HG02678 (cell line): ENCODE results near the gene SMAD6.
"Not testable (repeated sequence)": the region's sequence is repeated elsewhere in the genome, so short reads cannot be mapped to it uniquely, and the experiment has no call there.

Experiments
- ATAC-seq: cut with Tn5 transposase; IDR thresholded peaks from one replicate; pipeline ENCODE4 v1.9.1; 2021; ENCODE audit warnings: mild to moderate bottlenecking, moderate library complexity; ENCODE audit not compliant: unreplicated experiment

SMAD6 gene

DNA sequence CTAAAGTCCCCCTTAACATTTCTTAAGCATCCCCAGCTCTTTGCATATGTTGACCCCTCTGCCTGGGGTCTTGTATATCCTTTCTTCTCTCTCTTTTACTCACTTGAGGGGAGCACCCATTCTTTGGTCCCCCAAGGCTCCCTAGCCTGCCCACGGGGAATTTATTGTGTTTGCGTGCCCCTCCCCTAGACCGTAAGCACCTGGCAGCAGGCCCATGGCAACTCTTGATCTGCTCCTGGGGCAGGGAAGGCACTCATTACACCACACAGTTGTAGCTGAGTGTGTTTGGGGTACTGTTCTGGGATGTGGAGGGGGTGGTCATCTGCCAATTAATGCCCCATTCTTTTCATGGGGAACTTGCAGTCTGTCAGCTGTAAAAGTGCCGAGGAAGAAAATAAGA lies 27.3 kb upstream of the SMAD6 start:
- no peak for ATAC-seq

DNA sequence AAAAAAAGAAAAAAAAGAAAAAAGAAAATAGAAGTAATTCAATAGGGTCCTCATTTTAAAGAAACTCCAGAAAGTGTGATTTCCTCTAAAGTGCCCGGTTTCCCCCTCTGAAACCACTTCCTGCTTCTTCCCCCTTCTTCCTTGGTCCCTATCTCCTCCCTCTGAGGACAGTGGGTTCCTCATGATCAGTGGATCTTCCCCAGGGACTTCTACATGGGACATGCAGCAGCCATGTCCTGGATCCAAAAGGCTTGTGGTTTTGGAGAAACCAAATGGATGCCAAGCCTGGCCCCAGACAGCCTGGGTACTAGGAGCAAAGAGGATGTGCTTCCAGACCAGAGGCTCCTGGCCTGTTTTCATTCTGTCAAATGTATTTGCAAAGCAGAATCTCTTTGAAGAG lies 26.6 kb upstream of the SMAD6 start:
- ATAC-seq = no peak

DNA sequence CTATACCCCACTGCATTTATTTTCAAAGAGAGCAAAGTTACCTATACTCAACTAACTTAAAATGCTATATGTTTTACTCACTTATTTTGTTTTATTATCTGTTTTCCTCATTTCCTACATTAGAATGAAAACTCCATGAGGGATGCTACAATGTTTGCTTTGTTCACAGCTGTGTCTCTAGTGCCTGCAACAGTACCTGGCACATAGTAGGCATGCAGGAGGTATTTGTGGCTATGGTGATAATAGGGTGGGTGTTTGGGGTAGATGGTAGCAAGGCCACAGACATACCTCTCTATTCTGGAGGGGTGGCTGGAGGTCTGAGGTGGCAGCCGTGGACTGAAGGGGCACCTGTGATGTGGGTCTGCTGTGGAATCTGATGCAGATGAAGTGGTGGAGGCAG lies 24.7 kb upstream of the SMAD6 start:
- ATAC-seq = no peak

DNA sequence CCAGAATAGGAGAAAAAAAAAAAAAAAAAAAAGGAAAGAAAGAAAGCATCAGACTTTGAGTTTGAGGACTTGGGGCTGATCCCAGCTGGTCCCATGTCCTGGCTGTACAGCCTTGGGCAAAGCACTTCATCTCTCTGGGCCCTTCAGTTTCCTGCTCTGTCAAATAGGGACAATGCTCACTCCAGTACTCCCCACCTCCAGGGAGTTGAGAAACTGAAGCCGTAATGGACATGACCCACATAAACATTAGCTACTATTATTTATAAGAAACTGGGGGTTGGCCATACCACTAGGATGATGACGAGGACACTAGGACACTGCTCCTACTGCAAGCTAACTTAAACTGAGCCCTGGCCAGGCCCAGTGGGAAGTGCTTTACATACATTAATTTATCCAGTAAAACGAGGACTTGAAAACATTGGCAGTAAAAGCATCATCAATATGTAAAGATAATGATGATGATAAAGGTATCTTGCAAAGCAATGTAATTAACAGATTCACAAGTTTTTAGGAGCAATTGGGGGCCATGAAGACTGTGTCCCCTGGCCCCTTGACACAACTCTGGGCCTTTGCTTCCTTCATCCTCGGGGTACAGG lies 22.9 kb upstream of the SMAD6 start:
- ATAC-seq = no peak

- ATAC-seq = no peak
Observed at GRCh38 chr15:66679657-66680108, 22.4 kb upstream of the SMAD6 start.

DNA sequence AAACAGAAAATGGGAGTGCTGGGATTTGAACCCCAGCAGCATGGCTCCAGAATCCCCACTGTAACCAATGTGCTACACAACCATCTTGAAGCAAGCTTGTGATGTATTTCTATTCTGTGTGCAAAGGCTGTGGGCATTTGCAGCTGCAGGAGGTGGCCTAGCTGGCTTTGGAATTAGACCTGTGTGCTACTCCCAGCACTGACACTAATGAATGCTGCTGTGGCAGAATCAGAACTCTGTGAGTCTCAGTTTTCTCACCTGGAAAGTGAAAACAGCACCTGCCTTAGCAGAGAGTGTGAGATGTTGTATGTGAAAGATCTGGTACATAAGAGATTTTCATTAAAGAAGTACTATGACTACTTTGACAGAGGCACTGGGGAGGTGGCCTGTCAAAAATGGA lies 21.5 kb upstream of the SMAD6 start:
- ATAC-seq = no peak

DNA sequence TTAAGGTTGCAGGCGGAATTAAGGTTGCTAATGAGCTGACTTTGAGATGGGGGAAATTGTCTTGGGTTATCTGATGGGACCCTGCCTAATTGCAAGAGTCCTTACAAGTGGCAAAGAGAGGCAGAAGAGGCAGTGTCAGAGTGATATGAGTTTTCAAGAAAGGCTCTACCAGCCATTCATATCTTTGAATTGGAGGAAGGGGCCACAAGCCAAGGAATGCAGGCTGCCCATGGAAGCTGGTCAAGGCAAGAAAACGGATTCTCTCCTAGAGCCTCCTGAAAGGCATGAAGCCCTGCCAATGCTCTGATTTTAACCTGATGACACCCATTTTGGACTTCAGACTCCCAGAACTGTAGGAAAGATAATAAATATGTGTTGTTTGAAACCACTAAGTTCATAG lies 20.6 kb upstream of the SMAD6 start:
- ATAC-seq = no peak

DNA sequence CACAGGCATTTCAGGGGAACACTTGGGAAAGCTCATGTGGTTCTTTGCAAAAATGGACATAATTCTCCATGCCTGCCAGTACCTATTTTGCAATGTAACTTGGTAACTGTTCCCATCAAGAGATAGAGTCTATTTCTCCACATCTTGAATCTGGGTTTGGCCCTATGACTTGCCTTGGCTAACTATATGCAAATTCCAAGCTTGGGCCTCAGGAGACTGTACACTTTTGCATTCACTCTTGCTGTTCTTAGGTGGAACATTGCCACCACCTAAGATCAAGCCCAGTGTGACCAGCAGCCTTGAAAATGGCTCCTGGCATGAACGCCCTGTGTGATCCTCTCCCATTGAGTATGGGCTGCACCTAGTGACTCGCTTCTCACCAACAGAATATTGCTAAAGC lies 19.8 kb upstream of the SMAD6 start:
- ATAC-seq = no peak

DNA sequence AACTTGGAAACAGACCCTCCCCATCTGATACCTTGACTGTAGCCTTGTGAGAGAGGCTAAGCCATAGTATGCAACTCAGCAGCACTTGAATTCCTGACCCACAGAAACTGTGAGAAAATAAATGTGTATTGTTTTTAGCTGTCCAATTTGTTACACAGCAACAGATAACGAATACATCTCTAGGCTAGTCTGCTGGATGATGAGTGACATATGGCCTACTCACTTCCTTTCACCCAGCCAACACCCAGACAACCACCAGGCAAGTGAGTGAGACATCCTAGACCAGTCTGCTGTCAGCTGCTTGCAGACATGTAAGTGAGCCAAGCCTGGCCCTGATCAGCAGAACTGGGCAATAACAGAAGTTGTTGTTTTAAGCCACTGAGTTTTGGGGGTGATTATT lies 19.2 kb upstream of the SMAD6 start:
- ATAC-seq = no peak

- no peak for ATAC-seq
Observed at GRCh38 chr15:66684136-66684681, 17.8 kb upstream of the SMAD6 start.

- no peak for ATAC-seq
Observed at GRCh38 chr15:66685638-66686150, 16.3 kb upstream of the SMAD6 start.

GRCh38 chr15:66690912-66691311 lies 11.1 kb upstream of the SMAD6 start:
- not testable (repeated sequence) for ATAC-seq

DNA sequence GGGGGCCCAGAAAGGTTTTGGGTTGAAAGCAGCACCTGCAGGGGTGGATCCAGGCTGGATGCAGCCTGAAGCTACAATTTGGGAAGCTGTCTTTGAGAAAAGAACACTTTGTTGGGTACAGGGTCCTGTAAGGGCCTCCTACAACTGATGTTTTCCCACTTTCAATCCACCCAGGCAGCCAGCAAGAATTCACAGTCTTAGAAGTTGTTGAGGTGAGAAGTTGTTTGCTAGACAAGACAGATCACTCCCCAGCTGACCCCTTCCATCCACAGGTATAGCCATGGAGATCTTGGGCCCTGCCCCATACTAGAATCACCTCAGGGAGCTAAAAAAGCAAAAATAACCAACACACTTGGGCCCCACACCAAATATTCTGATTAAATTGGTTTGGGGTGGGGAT lies 10.3 kb upstream of the SMAD6 start:
- no peak for ATAC-seq

DNA sequence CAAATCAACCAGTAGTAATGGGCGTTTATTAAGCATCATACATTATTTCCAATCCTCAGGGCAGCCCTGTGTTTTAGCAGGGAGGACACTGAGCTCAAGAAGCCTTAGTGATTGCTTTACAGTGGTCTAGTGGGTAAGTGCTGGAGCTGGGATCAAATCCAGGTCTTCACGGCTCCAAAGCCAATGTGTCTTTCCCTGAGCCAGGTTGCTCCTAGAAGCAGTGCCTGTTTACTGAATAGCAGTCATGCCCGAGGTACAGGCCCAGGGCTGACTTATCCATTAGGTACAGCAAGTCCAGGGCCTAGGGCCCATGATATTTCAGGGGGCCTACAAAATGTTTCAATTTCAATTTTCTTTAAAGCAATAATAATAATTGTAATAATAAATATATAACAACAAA lies 9.6 kb upstream of the SMAD6 start:
- no peak for ATAC-seq

DNA sequence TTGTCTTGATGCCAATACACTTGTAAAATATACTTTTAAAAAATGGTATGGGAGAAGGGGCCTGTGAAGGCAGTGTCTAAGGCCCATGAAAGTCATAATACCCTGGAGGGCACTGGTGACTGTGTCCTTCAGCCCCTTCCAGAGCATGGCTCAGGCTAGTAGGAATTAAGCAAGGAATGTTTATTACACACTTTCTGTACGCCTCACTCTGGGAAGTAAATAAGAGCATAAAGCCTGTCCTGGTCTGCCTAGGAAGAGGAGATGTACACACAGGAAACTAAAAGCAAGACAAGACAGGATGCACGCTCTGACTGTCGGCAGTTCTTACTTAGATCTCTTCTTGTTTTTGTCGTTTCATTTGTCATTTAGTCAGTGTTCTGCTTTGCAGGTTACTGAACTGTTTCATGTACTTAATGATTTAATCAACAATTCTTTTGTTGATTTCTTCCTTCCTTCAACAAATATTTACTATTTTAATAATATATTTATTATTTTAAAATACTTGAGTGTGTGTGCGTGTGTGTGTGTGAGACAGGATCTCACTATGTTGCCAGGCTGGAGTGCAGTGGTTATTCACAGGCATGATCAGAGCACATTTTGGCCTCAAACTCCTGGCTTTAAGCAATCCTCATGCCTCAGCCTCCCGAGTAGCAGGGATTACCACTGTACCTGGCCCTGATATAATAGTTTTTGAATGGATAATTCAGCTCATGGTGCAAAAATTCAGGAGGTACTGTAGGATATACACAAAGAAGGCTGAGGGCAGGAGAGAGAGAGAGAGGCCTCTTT lies 9.0 kb upstream of the SMAD6 start:
- no peak for ATAC-seq

DNA sequence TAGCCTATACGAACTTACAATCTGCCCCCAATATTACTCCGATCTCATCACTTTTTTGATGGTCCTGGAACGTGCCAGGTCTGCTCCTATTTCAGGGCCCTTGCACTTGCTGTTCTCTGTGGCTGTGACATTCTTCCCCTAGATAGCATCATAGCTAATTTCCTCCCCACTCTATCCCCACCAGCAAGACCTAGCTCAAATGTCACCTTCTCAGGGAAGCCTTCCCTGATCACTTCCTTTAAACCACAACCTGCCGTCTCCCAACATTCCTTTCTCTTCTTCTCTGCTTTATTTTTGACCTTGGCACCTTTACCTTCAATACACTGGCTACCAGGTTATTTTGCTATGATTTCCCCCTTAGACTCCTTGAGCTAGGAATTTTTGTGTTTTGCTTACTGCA lies 5.3 kb upstream of the SMAD6 start:
- no peak for ATAC-seq

DNA sequence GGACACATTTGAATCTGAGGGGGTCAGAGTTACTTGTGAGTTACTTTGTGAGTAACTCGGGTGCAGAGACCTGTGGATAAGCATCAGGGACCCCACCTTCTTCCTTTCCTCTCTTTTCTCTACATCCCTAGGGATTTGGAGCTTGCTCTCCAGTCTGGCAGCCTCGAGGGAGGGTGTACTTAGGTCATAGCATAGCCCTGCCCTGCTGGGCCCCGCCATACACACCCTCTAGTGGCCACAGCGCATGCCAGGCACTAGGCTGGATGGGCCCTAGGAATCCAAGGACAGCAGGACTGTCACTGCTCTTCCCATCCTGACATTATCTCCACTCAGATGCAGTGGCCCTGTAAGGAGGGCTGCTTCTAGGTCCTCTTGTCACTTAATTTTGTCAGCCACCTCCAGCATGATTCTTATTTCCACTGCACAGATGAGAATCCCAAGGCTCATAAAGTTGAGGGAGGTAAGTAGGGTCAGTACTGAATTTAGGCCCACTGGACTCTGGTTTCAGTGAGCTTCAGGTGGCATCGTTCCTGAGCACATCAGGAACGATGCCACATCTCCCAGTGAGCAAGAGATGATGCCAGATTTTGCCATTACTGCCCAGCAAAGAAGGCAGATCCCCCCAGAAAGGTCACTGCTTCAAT lies 3.6 kb upstream of the SMAD6 start:
- no peak for ATAC-seq

DNA sequence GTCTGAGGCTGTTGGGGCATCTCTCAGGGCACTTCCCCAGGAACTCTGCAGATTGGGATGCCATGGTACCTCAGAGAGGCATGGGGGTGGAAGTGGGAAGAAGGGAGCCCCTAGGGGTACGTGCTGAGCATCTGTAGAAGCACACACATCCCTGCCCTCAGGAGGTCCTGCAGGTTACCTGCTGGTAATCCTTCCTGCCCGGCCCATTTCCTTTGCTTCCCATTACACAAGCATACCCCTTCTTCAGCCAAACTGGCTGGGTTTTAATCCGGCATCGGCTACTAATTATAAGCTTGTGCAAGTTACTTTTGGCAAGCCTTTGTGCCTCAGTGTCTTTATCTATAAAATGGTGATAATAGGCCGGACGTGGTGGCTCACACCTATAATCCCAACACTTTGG lies 3.1 kb upstream of the SMAD6 start:
- ATAC-seq = no peak

DNA sequence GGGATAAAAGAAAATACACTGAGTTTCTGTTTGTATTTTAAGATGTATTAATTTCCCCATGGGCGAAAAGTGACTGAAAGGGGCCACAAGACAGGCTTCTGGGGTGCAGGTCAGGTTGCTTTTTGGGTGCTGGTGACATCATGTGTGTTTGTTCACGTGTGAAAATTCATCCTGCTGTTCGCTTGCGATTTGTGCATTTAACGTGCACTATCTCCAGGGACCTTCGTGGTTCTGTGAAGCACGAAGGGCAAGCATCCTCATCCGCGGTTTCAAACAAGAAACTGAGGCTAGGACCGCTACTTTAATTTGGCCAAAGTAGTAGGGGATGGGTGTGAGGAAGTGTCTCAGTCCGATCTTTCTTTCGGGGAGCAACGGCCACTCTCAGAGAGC lies 1.6 kb upstream of the SMAD6 start:
- no peak for ATAC-seq

DNA sequence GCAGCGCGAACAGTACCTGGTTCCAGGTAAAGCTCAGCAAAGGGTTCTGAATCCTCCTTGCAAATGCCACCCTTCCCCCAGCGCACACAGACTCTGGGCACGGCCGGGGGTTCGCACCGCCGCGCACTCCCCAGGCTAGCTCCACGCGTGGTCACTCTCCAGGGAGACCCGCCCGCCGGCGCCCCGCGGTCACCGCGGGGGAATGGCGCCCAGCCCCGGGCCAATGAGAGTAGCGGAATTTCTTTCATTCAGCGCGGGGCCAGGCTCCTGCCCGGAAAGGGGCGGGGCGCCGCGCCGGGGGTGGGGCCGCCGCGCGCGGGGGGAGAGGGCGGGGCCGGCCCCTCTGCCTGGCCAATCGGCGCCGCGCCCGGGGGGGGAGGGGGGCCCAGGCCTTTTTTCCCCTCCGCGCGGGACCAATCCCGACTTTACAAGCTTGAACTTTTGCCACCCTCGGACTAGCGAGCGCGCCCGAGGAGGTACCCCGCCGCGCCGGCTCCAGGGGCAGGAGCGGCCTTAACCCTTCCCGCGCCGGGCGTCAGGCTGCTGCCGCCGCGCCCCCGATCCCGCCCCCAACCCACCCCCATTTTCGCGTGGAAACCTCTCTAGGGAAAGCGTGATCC lies 1.1 kb upstream of the SMAD6 start:
- peak; percentile 62 for ATAC-seq

GRCh38 chr15:66701422-66702034 lies 508 bp upstream of the SMAD6 start:
- peak; percentile 31 for ATAC-seq
